K562 (cell line): ENCODE results near the gene BCO2. TPM values are rescaled to one million over a fixed set of nuclear protein-coding genes. Genes with fewer than 3 reads are reported as not detected.
A peak's percentile ranks its signal among the peaks of the same experiment; 100 is the strongest.

Experiments used
- E2F3 ChIP-seq: fragments of 250-450 bp; sonication (Bioruptor Pico); IDR thresholded peaks from 2 replicates; pipeline ENCODE4 v1.4.0; 2020; ENCODE audit warnings: mild to moderate bottlenecking
- ESRRB ChIP-seq: fragments of 250-450 bp; sonication (Bioruptor Pico); IDR thresholded peaks from 2 replicates; pipeline ENCODE4 v1.5.0; 2020; ENCODE audit warnings: mild to moderate bottlenecking, moderate library complexity, borderline replicate concordance
- FOSL1 ChIP-seq: fragments of 200-800 bp; sonication (Bioruptor generic); conservative IDR thresholded peaks from 2 replicates; pipeline ENCODE4 v1.6.1; 2016; ENCODE audit warnings: missing genetic modification characterization, missing compliant biosample characterization
- HDAC2 ChIP-seq: fragments of 450-650 bp; IDR thresholded peaks from 2 replicates; pipeline ENCODE4 v1.6.1; 2016; ENCODE audit warnings: mild to moderate bottlenecking
- HDAC6 ChIP-seq: IDR thresholded peaks from 2 replicates; pipeline ENCODE4 v1.6.1; 2012; ENCODE audit warnings: low read depth, mild to moderate bottlenecking, control low read depth, inconsistent platforms, low read length, moderate library complexity
- KAT7 ChIP-seq: sonication (generic); formaldehyde crosslinking; IDR thresholded peaks from 2 replicates; pipeline ENCODE4 v1.8.0; 2022; ENCODE audit warnings: missing genetic modification reagents, mild to moderate bottlenecking, borderline replicate concordance
- MCM2 ChIP-seq: fragments of 450-650 bp; IDR thresholded peaks from 2 replicates; pipeline ENCODE4 v1.6.1; 2017; ENCODE audit warnings: low read depth, mild to moderate bottlenecking
- MCM7 ChIP-seq, 2 experiments: fragments of 450-650 bp; IDR thresholded peaks; 2 replicates each; pipeline ENCODE4 v1.6.1; 2016 to 2018
- MYBL2 ChIP-seq, 2 experiments: fragments of 450-650 bp in 1 of 2; sonication (generic) in 1 of 2; formaldehyde crosslinking in 1 of 2; IDR thresholded peaks; 2 replicates each; pipeline versions ENCODE4 v1.6.1 to v1.8.1; 2017 to 2022; ENCODE audit warnings: borderline replicate concordance in 1 of 2, inconsistent platforms in 1 of 2, low read depth in 1 of 2, mild to moderate bottlenecking in 1 of 2, missing genetic modification reagents in 1 of 2, moderate library complexity in 1 of 2
- PCBP2 ChIP-seq: fragments of 200-400 bp; formaldehyde crosslinking; IDR thresholded peaks from 2 replicates; pipeline ENCODE4 v1.6.1; 2018; ENCODE audit warnings: low read length, low read depth, mild to moderate bottlenecking, moderate library complexity; ENCODE audit not compliant: poor library complexity, severe bottlenecking
- PHF20 ChIP-seq: fragments of 450-650 bp; IDR thresholded peaks from 2 replicates; pipeline ENCODE4 v1.6.1; 2018; ENCODE audit not compliant: partially characterized antibody
- TBL1XR1 ChIP-seq, 2 experiments: IDR thresholded peaks; 2 replicates each; pipeline ENCODE4 v1.6.1; 2012; ENCODE audit warnings: improper control_type of control experiment in 2 of 2, low read length in 2 of 2, mild to moderate bottlenecking in 1 of 2
- ZBTB49 ChIP-seq: sonication (generic); formaldehyde crosslinking; IDR thresholded peaks from 2 replicates; pipeline ENCODE4 v1.8.0; 2022; ENCODE audit warnings: missing genetic modification reagents, mild to moderate bottlenecking, borderline replicate concordance
- ZNF212 ChIP-seq: fragments of 450-650 bp; formaldehyde crosslinking; IDR thresholded peaks from 2 replicates; pipeline ENCODE4 v1.4.0; 2020; ENCODE audit warnings: mild to moderate bottlenecking
- ZNF282 ChIP-seq: sonication (generic); formaldehyde crosslinking; IDR thresholded peaks from 2 replicates; pipeline ENCODE4 v1.8.1; 2023; ENCODE audit warnings: missing genetic modification reagents
- ZNF583 ChIP-seq: fragments of 250-450 bp; sonication (Bioruptor Pico); IDR thresholded peaks from 2 replicates; pipeline ENCODE4 v1.4.0; 2020
- polyA plus RNA-seq, 8 experiments: library from polyadenylated mRNA; depleted of rRNA in 4 of 8; stranded (reverse) in 5 of 8; unstranded in 3 of 8; fragments of >200 nt; fragmentation: Nextera tagmentation in 2 of 8; fragmentation: Illumina TruSeq in 1 of 8; extraction: Ambion mirVana in 2 of 8; extraction: Trizol in 1 of 8; gene quantifications; 2 replicates each; pipeline versions ENCODE4 v1.2.1 to v1.2.3, GENCODE V29; 2011 to 2014; ENCODE audit warnings: inconsistent platforms in 1 of 8, missing spikeins in 1 of 8
- total RNA-seq, 7 experiments: library from RNA; depleted of rRNA in 6 of 7; stranded (reverse); fragments of >200 nt in 6 of 7; fragmentation: Illumina TruSeq in 2 of 7; extraction: Trizol in 2 of 7; gene quantifications; 2 replicates each; pipeline versions ENCODE4 v1.2.1 to v1.2.3, GENCODE V29; 2011 to 2021; ENCODE audit warnings: low replicate concordance in 1 of 7
- TF ChIP-seq, protein P1 (sequence below), 2 experiments: IDR thresholded peaks; 2 replicates each; pipeline ENCODE4 v1.6.1; 2011; ENCODE audit warnings: borderline replicate concordance in 1 of 2, control low read depth in 1 of 2, low read depth in 1 of 2, low read length in 1 of 2, mild to moderate bottlenecking in 1 of 2, mixed read lengths in 1 of 2, moderate library complexity in 1 of 2; ENCODE audit not compliant: insufficient read depth in 1 of 2, insufficient read length in 1 of 2, poor library complexity in 1 of 2, severe bottlenecking in 1 of 2; ENCODE audit errors: extremely low read depth in 1 of 2
- TF ChIP-seq, protein P2 (sequence below): sonication (generic); formaldehyde crosslinking; IDR thresholded peaks from 2 replicates; pipeline ENCODE4 v1.9.0; 2022; ENCODE audit warnings: mild to moderate bottlenecking, missing genetic modification reagents

BCO2 gene
- total and polyA plus RNA-seq, 9 of the 15 experiments (the other 6 are each of a cell fraction or from before 2014, with no cell fraction given): 0.21 to 1.0 (median 0.47) TPM; not detected in 1

GRCh38 chr11:112226062-112226830, 50.9 kb downstream of the BCO2 start, which contains the start of gene PTS (continued):
- TF ChIP-seq ZBTB49 (CRISPR knock-in tag): no peak
- 0 out of 4 replicates have a peak, but pooled peaks of 1 of the 2 experiments have one; percentile 8 for TF ChIP-seq TBL1XR1 (IDR thresholded peaks at IDR 0.05; ENCODE audit: low read length in 2 of 2)
- peak; percentile 56 for TF ChIP-seq FOSL1
- no peak for TF ChIP-seq E2F3
- TF ChIP-seq HDAC6: no peak
- 0 out of 2 replicates have a peak, but pooled peaks have one; percentile 29 for TF ChIP-seq ZNF212 (CRISPR knock-in tag)
- TF ChIP-seq MCM2: no peak
- TF ChIP-seq KAT7 (CRISPR knock-in tag): no peak
- TF ChIP-seq HDAC2: peak; percentile 41; the same call in 1 of the 2 replicates
- no peak for TF ChIP-seq ZNF583 (CRISPR knock-in tag)
- TF ChIP-seq, protein P1, sequence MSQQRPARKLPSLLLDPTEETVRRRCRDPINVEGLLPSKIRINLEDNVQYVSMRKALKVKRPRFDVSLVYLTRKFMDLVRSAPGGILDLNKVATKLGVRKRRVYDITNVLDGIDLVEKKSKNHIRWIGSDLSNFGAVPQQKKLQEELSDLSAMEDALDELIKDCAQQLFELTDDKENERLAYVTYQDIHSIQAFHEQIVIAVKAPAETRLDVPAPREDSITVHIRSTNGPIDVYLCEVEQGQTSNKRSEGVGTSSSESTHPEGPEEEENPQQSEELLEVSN (IDR thresholded peaks at IDR 0.05; ENCODE audit: borderline replicate concordance in 1 of 2, extremely low read depth in 1 of 2, insufficient read depth in 1 of 2, insufficient read length in 1 of 2, low read depth in 1 of 2, low read length in 1 of 2, poor library complexity in 1 of 2, severe bottlenecking in 1 of 2): peak; percentile 62 to 67
- TF ChIP-seq ZNF282 (CRISPR knock-in tag): no peak
- TF ChIP-seq, protein P2, sequence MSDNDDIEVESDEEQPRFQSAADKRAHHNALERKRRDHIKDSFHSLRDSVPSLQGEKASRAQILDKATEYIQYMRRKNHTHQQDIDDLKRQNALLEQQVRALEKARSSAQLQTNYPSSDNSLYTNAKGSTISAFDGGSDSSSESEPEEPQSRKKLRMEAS: 0 out of 2 replicates have a peak, but pooled peaks have one; percentile 38
- no peak for TF ChIP-seq PCBP2
- no peak for TF ChIP-seq MCM7 (IDR thresholded peaks at IDR 0.05)
- no peak for TF ChIP-seq MYBL2 (IDR thresholded peaks at IDR 0.05; ENCODE audit: low read depth)
- no peak for TF ChIP-seq MYBL2 (CRISPR knock-in tag; IDR thresholded peaks at IDR 0.05; ENCODE audit: borderline replicate concordance)
- TF ChIP-seq PHF20: peak; percentile 88
- no peak for TF ChIP-seq ESRRB (CRISPR knock-in tag)
